ENCODE data around the gene RALGAPA2.
A peak's percentile ranks its signal among the peaks of the same experiment; 100 is the strongest.

The RALGAPA2 gene

DNA sequence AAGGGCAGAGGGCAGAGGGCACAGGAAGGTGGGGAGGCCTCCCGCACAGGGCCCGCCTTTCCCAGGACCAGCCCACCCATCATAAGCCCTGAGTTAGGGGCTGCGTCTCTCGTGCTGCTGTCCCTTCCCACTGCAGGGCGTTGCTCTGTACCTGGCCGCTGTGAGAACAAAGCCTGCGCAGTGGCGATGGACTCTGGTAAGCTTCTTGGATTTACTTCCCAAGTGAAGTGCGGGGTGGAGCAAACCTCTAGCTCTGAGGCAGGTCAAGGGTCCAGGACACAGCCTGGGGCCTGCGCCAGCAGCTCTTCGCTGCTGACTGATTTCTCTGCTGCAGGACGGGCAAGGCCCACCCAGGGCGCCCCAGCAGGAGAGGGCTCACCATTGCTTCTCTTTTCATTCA lies 320.7 kb downstream of the RALGAPA2 start:
- DNase-seq = no peak

DNA sequence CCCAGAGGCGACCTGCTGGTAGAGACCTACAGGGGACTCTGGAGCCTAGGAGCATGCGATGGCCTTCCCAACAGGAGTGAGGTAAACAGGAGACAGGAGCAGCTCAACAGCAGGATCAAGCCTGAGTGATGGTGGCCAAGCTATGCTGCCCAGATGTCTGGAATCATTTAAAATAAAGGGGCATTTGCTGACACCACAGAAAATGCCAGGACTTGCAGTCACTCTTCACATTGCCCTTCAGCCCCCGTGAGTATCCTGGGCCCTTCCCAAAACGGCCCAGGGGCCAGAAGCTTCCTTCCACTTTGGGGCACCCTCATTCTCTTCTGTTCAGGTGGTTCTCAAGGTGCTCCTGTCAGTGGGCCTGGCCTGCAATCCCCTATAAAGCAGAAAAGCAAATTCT lies 321.3 kb downstream of the RALGAPA2 start:
- no peak for DNase-seq

DNA sequence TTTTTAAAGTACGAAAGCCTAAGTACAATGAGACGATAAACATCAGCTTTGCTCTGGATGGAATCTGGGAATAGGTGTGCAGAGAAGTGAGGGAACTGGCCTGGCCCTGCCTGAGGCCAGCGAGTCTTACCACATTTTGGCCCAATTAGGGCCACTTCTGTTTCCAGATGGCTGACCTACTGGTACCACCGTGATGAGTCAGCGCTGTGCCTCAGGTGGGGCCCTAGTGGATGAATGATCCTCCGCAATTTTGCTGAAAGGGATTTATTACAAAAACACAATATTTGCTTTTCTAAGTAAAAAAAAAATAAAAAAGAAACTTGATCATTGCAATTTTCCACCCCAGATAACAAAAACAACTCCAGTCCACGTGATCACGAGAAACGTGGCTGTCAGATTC lies 322.1 kb downstream of the RALGAPA2 start:
- no peak for DNase-seq

DNA sequence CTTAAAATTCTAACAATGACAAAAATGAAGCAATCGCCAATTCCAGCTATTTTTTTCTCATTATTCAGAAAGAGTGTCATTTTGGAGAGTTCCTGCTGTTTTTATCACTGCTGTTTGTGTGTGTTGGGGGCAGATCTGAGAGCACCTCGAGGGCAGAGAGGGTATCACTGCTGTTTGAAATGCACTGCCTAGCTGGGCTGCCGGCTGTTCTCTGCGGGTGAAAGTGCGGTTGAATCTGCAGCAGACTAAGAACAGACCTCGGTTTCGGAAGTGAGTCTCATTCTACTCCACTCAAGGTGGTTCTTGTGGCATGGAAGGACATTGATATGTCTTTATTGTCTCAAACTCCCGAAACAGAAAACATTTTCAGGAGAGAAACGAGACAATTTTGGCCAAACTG lies 326.3 kb downstream of the RALGAPA2 start:
- DNase-seq = no peak

DNA sequence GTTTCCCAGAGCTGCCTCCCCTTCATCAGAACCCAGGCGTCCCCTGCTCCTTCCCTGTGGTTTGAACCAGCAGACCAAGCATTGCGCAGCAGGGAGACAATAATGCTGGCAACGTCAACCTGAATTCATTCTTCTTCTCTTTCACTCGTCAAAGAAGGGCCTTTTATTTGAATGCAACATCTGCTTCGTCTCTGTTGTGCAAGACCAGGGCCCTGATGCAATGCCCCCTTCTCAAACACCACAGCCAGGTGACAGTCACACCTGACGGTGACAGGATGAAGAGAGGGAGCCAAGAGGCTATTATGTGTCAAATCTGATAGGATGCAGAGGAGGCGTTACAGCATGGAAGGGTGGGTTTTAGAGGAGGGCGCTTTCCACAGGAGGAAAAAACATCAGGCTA lies 336.6 kb downstream of the RALGAPA2 start:
- peak; percentile 69 for DNase-seq

DNA sequence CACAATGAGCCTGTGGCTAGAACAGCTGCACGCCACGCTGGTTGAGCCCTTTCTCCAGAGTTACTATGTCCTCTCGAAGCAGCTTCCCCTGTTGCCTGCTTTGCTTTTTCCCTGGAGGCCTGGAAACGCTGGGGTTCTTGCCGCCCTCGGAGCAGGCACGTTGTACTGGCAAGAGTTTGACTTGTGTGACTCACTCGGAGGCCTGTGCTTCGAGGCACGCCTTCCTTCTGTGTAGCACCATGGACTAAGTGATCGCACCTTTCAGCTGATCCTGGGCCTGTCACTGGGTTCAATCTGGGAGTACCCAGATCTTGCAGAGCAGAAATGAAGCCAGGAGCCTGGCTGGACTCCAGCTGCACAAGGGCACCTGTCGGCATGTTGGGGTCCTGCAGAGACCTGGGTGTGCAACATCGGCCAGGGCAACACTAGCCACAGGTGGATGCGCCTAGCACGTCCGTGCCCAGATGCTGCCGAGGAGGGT lies 339.3 kb downstream of the RALGAPA2 start:
- no peak for DNase-seq

DNA sequence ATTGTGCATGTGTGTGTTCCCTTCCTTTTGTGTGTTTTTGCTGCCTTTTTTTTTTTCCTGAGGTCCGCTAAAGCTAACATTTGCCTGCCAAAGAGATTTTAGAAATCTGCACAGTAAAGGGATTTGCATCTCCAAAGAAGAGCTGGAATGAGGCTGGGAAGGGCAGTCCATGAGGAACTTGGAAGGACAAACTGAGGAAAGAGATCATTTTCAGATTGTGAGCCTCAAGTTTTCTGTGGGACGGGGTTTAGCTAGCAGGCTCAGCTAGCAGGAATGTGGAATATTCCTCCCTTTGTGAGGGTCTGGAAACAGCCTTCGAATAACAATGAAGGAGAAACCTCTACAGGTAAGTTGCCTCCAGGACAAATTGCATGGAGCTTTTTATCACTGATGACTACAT lies 340.8 kb downstream of the RALGAPA2 start:
- no peak for DNase-seq

DNA sequence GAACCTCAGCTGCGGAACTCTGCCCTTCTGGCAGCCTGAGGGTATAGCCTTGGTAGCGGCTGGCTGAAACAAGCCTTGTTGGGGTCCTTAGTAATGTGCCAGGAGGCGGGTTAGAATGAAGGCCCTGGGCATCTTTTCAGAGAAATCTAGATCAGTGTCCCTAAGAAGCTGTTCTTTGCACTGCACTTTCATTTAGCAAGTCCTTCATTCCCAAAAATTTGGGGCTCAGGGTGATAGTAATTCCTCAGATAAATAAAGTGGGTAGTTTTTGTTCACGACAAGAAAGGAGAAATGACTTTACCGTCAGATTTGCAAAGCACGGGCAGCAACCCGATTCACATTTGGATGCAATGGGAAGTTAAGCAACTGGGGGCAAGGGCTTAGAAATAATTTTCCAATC lies 341.4 kb downstream of the RALGAPA2 start:
- no peak for DNase-seq

DNA sequence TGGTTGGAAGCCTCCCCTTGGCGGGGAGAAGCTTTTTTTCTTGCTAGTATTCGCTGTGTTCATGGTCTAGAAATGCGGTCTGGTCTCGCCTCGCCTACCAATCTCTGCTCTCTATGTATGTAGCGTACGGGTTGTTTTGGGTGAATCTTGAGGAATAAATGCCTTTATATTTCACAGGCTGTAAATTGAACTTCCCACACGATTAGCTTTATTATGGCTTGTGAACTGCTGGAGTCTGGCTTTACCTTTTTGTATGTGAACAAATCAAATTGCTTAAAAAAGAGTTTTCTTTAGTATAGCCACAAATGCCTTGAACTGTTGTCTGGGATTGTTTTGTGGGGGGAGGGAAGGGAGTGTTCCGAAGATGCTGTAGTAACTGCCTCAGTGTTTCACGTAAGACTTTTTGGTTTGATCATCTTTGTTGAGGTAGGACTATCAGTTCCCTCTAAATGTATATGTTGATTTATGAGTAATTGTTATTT lies 342.3 kb downstream of the RALGAPA2 start:
- DNase-seq = no peak

DNA sequence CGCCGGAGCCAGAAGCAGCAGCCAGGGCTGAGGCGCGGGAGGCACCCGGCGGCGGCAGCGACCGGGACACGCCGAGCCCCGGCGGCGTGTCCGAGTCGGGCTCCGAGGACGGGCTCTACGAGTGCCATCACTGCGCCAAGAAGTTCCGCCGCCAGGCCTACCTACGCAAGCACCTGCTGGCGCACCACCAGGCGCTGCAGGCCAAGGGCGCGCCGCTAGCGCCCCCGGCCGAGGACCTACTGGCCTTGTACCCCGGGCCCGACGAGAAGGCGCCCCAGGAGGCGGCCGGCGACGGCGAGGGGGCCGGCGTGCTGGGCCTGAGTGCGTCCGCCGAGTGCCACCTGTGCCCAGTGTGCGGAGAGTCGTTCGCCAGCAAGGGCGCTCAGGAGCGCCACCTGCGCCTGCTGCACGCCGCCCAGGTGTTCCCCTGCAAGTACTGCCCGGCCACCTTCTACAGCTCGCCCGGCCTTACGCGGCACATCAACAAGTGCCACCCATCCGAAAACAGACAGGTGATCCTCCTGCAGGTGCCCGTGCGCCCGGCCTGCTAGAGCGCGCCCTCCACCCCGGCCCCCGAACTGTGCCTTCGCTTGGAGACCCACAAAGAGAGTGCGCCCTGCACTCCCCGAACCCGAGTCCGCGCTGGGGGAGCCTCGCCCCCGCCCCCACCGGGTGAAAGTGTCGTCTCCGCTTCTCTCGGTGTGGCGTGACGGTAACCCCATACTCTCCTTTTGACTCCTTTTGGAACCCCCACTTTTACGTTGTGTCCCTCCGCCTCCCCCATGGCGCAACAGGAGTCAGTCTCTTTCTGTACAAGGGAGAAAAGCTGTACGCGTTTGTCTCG lies 343.0 kb downstream of the RALGAPA2 start:
- no peak for DNase-seq

DNA sequence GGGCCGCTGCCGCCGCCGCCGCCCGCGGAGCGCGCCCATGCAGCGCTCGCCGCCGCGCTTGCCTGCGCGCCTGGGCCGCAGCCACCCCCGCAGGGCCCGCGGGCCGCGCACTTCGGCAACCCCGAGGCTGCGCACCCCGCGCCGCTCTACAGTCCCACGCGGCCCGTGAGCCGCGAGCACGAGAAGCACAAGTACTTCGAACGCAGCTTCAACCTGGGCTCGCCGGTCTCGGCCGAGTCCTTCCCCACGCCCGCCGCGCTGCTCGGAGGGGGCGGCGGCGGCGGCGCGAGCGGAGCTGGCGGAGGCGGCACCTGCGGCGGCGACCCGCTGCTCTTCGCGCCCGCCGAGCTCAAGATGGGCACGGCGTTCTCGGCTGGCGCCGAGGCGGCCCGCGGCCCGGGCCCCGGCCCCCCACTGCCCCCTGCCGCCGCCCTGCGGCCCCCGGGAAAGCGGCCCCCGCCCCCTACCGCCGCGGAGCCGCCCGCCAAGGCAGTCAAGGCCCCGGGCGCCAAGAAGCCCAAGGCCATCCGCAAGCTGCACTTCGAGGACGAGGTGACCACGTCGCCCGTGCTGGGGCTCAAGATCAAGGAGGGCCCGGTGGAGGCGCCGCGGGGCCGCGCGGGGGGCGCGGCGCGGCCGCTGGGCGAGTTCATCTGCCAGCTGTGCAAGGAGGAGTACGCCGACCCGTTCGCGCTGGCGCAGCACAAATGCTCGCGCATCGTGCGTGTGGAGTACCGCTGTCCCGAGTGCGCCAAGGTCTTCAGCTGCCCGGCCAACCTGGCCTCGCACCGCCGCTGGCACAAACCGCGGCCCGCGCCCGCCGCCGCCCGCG lies 343.8 kb downstream of the RALGAPA2 start:
- DNase-seq = no peak

DNA sequence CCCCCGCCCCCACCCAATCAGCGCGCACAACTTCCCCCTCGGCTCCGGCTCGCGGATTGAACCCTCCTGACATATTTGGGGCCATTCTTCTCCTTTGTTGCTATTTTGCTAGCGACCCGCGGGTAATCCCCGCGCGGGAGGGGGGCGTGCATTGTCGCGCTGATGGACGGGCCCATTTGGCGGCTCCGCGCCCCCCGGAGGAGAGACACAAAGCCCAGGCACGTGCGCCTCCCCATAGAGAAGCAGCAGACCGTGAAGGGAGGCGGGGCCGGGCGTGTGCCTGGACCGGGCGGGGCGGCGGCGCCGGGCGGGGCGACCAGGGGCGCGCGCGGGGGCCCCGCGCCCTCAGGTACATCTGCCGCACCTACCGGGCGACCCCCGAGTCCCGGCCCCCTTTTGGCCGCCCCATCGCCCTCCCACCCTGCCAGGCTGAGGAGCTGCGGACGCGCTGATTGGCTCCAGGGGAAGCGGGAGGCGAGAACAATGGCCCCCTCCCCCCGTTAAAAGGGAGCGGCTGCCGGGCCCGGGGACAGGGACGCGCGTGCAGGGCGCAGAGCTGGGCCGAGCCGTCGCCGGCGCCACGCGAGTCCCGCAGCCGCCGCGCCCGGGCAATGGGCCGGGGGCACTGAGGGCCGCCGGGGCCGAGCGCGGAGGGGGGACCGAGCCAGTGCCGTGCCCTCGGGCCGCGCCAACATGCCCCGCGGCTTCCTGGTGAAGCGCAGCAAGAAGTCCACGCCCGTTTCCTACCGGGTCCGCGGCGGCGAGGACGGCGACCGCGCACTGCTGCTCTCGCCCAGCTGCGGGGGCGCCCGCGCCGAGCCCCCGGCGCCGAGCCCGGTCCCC lies 344.6 kb downstream of the RALGAPA2 start, which contains the start of gene INSM1:
Gene INSM1, plus strand, starts transcription at position 530 of the 843 bp plus-strand sequence. Its CDS starts 164 bp downstream, at position 694.
- no peak for DNase-seq

DNA sequence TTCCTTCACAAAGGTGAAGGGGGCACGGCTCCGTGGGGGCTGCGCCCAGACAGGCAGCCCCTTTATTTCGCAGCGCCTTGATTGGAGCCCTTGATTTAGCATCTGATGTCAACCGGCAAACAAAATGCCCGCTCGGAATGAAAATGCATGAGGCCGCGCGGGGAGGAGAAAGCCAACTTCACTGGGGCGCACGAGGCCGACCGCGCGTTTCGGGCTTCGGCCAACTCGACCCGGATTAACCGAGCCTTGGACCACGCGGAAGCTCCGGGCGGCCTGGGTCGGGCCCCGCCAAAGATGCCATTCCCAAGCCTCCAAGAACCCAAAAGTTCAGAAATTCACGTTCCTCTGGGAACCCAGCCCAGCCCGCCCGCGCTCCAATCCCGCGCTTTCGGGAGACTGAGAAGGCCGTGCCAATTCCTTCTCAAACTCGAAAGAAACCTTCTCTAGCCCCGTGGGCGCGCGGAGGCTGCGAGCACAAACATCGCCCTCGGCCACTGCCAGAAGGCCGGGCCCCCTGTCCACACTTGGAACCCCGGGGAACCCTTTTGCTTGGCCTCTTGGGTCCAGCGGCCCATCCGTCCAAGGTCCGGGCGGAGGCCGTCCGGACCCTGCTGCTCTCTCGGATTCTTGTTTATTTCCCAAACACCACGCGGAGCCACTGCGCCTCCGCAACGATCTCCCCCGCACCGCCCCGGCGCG lies 345.4 kb downstream of the RALGAPA2 start:
- no peak for DNase-seq

DNA sequence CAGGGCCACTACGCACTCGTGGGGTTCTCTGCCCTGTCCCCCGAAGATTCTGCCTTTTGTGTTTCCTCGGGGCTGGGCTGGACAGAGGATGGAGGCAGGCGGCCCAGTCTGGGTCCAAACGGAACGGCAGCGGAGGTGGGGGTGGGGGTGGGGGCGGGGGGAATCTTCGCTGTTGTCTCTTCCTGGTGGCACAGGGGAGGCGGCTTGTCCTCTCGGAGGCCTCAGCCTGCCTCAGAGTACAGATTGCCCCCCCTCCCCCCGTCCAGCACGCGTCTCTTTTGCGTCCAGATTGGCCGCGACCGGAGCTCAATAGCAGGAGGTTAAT lies 345.9 kb downstream of the RALGAPA2 start:
- no peak for DNase-seq

DNA sequence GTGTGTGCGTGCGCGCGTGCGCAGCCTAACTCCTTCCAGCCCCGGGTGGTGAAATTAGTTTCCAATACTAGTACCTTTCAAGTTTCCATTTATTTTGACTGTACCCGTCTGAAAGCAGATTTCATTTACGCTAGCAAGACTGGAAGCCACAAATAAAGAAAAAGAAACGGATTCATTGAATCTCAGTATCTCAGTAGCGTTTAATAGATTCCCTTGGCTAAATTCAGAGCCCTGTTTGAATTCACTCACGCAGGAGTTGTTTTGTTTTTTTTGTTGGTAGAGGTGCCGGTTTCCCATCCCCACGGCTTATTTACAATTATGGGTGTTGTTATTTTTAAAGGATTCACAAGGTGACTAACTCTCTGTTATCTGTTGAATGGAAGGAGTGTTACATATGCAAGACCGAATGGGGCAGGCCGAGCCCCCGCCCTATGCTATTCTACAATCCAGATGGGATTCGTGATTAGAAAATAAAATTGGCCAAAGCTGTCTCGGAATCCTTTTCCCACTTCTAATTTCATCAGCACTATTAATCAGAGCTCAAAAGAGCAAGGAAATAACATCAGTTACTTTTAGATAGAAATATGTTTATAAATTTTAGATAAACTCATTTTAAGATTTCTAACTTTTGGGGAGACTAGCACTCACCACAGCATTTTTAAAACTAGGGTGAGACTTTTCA lies 346.8 kb downstream of the RALGAPA2 start:
- no peak for DNase-seq

DNA sequence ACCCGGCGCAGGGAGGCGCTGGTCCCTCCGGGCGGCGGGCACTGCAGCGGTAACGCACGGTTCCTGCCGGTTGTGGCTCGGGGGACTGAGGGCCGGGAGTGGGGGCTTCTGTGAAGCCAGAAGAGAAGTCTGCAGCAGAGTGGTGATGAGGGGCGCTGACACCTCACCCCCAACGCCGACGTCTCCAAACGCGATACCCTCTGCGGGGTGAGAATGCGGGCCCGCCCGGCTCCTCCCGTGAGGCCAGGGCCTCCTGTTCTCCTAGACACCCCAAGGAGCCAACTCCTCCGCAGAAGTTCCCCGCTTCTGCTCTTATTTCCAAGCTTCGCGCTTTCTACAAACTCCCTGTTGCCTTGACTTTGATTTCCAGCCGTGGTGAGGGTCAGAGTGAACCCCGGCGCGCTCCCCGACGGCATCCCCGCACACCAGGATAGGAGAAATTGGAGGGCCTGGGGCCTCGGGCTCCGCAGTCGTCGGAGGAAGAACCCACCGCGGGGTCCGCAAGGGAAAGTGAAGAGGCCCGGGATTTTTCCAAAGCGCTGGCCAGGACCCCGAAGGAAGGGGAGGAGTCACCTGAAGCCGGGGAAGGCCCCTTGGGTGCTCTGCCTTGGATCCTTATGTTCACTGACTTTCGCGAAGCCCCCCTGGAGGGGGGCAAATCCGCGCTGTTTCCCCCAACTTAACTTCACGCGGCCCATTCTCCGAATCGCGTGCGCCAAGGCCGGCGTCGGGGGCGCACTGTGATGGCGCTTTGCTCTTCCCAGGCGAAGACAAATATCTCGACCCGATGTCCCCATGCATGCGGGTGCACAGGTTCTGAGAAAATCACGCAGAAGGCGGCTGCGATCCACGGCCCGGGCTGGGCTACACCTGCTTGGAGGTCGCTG lies 347.6 kb downstream of the RALGAPA2 start:
- DNase-seq = no peak

DNA sequence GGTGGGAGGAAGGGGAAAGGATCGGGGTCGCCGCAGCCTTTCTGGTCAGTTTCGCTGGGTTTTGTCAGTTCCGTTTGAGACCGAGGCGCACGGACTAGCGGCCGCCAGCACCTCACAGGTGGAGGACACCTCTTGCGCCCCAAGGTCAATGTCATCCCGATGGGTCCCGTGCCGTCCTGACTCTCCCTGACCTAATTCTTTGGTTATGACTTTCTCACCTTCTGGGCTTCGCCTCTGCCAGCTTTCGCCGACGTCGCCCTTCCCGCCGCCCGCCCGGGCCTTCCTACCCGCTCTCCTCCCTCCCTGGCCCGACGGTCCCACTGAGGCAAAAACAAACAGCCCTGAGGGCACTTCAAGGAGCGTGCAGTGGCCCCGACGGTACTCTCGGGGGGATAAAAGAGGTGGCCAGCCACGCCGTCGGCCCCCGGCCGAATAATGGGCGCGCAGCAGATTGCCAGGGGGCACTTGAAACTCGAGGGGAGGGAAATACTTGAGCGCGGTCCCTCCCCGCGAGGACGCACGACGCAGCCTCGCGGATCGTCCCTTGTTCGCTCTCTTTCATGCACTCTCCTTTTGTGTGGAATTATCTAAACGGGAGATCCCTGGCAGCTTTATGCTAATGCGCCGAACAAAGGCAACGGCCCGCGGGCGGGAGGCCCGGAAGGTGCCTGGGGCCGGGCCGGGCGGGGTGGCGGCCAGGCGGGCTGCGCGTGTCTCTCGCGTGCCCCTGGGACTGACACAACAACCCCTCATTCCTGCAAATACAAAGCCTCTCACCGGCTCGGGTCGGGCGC lies 348.4 kb downstream of the RALGAPA2 start:
- peak; percentile 62 for DNase-seq

DNA sequence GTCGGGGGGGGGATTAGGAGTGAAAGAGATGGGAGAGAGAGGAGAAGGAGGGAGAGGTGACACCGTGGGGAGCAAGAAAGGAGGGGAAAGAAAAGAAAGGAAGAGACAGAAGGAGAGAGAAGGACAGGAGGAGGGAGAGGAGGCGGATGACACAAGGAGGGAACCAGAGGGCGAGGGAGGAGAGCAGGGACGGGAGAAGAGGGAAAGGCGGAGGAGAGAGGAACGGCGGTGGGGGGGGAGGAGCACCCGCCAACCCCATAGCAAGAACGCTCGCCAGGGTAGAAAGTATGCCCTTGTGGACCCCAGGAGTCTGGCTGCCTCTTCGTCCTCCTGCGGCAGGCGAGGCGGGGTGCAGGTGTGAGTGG lies 349.0 kb downstream of the RALGAPA2 start:
- DNase-seq = no peak

DNA sequence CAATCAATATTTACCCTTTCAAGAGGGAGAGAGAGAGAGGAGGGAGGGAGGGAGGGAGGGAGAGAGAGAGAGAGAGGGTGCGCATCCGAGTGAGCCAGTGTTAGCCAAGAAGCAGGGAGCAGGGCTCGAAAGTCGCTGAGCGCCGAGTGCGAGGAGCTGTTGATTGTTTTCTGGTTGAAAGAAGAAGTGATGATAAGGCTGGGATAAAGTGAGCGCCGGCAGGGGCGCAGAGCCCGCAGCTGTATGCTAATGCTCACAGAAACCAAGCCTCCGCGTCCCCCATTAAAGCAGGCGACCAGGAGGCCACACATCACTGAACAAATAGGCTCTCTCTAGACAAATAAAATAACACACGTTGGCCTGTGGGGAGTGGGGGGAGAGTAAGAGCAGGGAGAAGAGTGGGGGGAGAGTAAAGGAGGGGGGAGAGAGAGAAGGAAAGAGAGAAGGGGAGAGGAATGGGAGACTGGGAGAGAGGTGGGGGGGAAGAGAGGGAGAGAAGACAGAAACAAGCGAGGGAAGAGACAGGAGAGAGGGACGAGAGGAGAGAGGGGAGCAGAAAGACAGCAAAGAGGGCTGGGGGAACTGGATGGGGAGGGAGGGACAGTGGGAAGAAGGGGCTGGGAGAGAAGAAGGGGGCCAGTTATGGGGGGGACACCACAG lies 349.5 kb downstream of the RALGAPA2 start:
- DNase-seq = peak; percentile 93

Measured in NCI-H187 treated with DMSO at 0.1 percent for 48 hours (cell line).